A673 (cell line): ENCODE data around the gene LARGE1. TPM values are rescaled to one million over a fixed set of nuclear protein-coding genes. Genes with fewer than 3 reads are reported as not detected.

Experiments
- BruUV-seq: library from RNA; stranded (reverse); fragments of 400-500 nt; replicated peaks from 2 replicates; lab custom pipeline; 2021; lab: Mats Ljungman, UMichigan
- CTCF ChIA-PET: fragments of 300-600 bp; sonication (Branson Sonifier 250); formaldehyde crosslinking; loops from one replicate; lab custom pipeline; 2022; ENCODE audit warnings: antibody characterized with exemption; lab: Charles Lee
- POLR2A ChIA-PET: fragments of 300-600 bp; sonication (Branson Sonifier 250); formaldehyde crosslinking; loops from one replicate; lab custom pipeline; 2022; ENCODE audit warnings: antibody characterized with exemption; ENCODE audit not compliant: low non-redundant PET; lab: Charles Lee
- DNase-seq: peaks from one replicate; pipeline ENCODE4 v3.0.0-alpha.2; 2015; ENCODE audit warnings: low spot score
- H3K27ac ChIP-seq: fragments of 200-600 bp; sonication (generic); 2 replicates; pipeline ENCODE4 v1.5.1; 2016; ENCODE audit warnings: mixed run types, low read depth, mild to moderate bottlenecking, mixed read lengths, antibody characterized with exemption, low read length; ENCODE audit not compliant: poor library complexity, severe bottlenecking
- H3K27me3 ChIP-seq: fragments of 200-600 bp; sonication (generic); replicated peaks from 2 replicates; pipeline ENCODE4 v1.6.1; 2017; ENCODE audit warnings: mixed run types, low read depth, mild to moderate bottlenecking, mixed read lengths, antibody characterized with exemption, low read length; ENCODE audit not compliant: insufficient read depth, poor library complexity
- H3K36me3 ChIP-seq: fragments of 200-600 bp; sonication (generic); 2 replicates; pipeline ENCODE4 v1.6.1; 2016; ENCODE audit warnings: mixed run types, mild to moderate bottlenecking, mixed read lengths, antibody characterized with exemption, low read length; ENCODE audit not compliant: insufficient read depth, poor library complexity, severe bottlenecking
- H3K4me1 ChIP-seq: fragments of 200-600 bp; sonication (generic); 2 replicates; pipeline ENCODE4 v1.6.1; 2017; ENCODE audit warnings: mixed run types, mild to moderate bottlenecking, mixed read lengths, antibody characterized with exemption, low read length; ENCODE audit not compliant: insufficient read depth, poor library complexity, severe bottlenecking
- H3K4me3 ChIP-seq: fragments of 200-600 bp; sonication (generic); 2 replicates; pipeline ENCODE4 v1.5.1; 2016; ENCODE audit warnings: low read depth, mixed run types, mild to moderate bottlenecking, mixed read lengths, low read length; ENCODE audit not compliant: poor library complexity, severe bottlenecking
- H3K9me3 ChIP-seq: fragments of 200-600 bp; sonication (generic); 2 replicates; pipeline ENCODE4 v1.6.1; 2016; ENCODE audit warnings: mixed run types, low read depth, mild to moderate bottlenecking, mixed read lengths, antibody characterized with exemption, low read length; ENCODE audit not compliant: poor library complexity, severe bottlenecking
- CTCF ChIP-seq: fragments of 300-800, 200-600 bp; sonication (generic); conservative IDR thresholded peaks from 2 replicates; pipeline ENCODE4 v1.5.1; 2017; ENCODE audit warnings: low read depth, mild to moderate bottlenecking, antibody characterized with exemption, low read length, moderate library complexity, mixed read lengths
- EZH2 ChIP-seq: fragments of 200-600 bp; sonication (generic); IDR thresholded peaks from 2 replicates; pipeline ENCODE4 v1.6.1; 2017; ENCODE audit warnings: borderline replicate concordance, low read depth, mild to moderate bottlenecking, mixed read lengths, antibody characterized with exemption, low read length; ENCODE audit not compliant: poor library complexity, severe bottlenecking
- intact Hi-C: fragments of 100-400 bp; cut with micrococcal nuclease; formaldehyde crosslinking; loops from one replicate; pipeline ENCODE4 v1.10.0; 2022; ENCODE audit not compliant: unreplicated experiment
- total RNA-seq: library from RNA; stranded (reverse); gene quantifications from 2 replicates; pipeline ENCODE4 v1.2.3, GENCODE V29; 2021

LARGE1 gene
- total RNA-seq, 1 experiment from 2014 or later: not detected

GRCh38 chr22:33891455-33891854 lies 28.8 kb downstream of the LARGE1 start:
- H3K4me1 ChIP-seq: no peaks in the 10 kb centered on the region
- H3K4me3 ChIP-seq: no peak overlapping the region
- no peak for DNase-seq
- ChIA-PET CTCF (no interaction called here), POLR2A (no interaction called here)
- no peaks in the 10 kb centered on the region for H3K36me3 ChIP-seq
- H3K27ac ChIP-seq: no peak overlapping the region
- TF ChIP-seq EZH2 (no peak), CTCF (no peak)
- BruUV-seq: no TSS peak
- no peaks in the 10 kb centered on the region for H3K27me3 ChIP-seq
- H3K9me3 ChIP-seq: peaks cover 8% of the 10 kb centered on the region
- intact Hi-C loops: no loop called here

GRCh38 chr22:33889748-33890147 lies 30.5 kb downstream of the LARGE1 start:
- ChIA-PET CTCF (no interaction called here), POLR2A (no interaction called here)
- DNase-seq: no peak
- H3K36me3 ChIP-seq: no peaks in the 10 kb centered on the region
- H3K4me3 ChIP-seq: no peak overlapping the region
- intact Hi-C loops: no loop called here
- H3K27me3 ChIP-seq: no peaks in the 10 kb centered on the region
- TF ChIP-seq EZH2 (no peak), CTCF (no peak)
- no peaks in the 10 kb centered on the region for H3K4me1 ChIP-seq
- no peak overlapping the region for H3K27ac ChIP-seq
- H3K9me3 ChIP-seq: peaks cover 8% of the 10 kb centered on the region
- no TSS peak for BruUV-seq

- H3K9me3 ChIP-seq: peaks cover 13% of the 10 kb centered on the region
- POLR2A ChIA-PET: no interaction called here
- H3K36me3 ChIP-seq: no peaks in the 10 kb centered on the region
- BruUV-seq: no TSS peak
- H3K27me3 ChIP-seq: no peaks in the 10 kb centered on the region
- CTCF ChIA-PET: no interaction called here
- H3K27ac ChIP-seq: no peak overlapping the region
- intact Hi-C loops: no loop called here
- no peaks in the 10 kb centered on the region for H3K4me1 ChIP-seq
- no peak for TF ChIP-seq CTCF
- TF ChIP-seq EZH2: no peak
- no peak overlapping the region for H3K4me3 ChIP-seq
- DNase-seq: no peak
Observed at GRCh38 chr22:33888821-33889220, 31.5 kb downstream of the LARGE1 start.
